Endothelial cell of umbilical vein (primary cell): ENCODE results near the gene ADAMTSL5. TPM values are rescaled to one million over a fixed set of nuclear protein-coding genes. Genes with fewer than 3 reads are reported as not detected.

Source experiments
- BruUV-seq: library from RNA; stranded (reverse); fragments of 400-500 nt; replicated peaks from 2 replicates; lab custom pipeline; 2021; lab: Mats Ljungman, UMichigan
- CTCF ChIA-PET: fragments of 300-600, 350-600 bp; sonication (Branson Sonifier 250); formaldehyde crosslinking; loops from one replicate; lab custom pipeline; 2021; ENCODE audit warnings: antibody characterized with exemption, inconsistent platforms; lab: Charles Lee
- POLR2A ChIA-PET: fragments of 300-600, 350-600 bp; sonication (Branson Sonifier 250); formaldehyde crosslinking; loops from one replicate; lab custom pipeline; 2021; ENCODE audit warnings: antibody characterized with exemption, inconsistent platforms; lab: Charles Lee
- DNase-seq: peaks from one replicate; pipeline ENCODE4 v3.0.0-alpha.2; 2011; ENCODE audit warnings: low read depth, low spot score
- FAIRE-seq: peaks from 2 replicates; lab custom pipeline; 2011; peaks lifted over from hg19 to GRCh38; lab: Jason Lieb, UNC
- H2AFZ ChIP-seq: 2 replicates; pipeline ENCODE4 v1.6.0; 2012; ENCODE audit warnings: low read depth, low read length, control low read depth, inconsistent platforms
- H3K27ac ChIP-seq: 2 replicates; pipeline ENCODE4 v1.5.1; 2011; ENCODE audit warnings: low read depth, mild to moderate bottlenecking, control low read depth, low read length, moderate library complexity; ENCODE audit not compliant: insufficient read depth
- H3K27me3 ChIP-seq, 2 experiments: 2 replicates each; pipeline versions ENCODE4 v1.6.0 to v1.6.1; 2011; ENCODE audit warnings: low read length in 2 of 2, mixed read lengths in 1 of 2; ENCODE audit not compliant: control insufficient read depth in 2 of 2, insufficient read depth in 2 of 2
- H3K36me3 ChIP-seq, 2 experiments: 2 replicates in 1 of 2; 3 replicates in 1 of 2; pipeline ENCODE4 v1.5.1; 2011; ENCODE audit warnings: low read length in 2 of 2, mild to moderate bottlenecking in 1 of 2, moderate library complexity in 1 of 2; ENCODE audit not compliant: control insufficient read depth in 2 of 2, insufficient read depth in 2 of 2; ENCODE audit errors: extremely low read depth in 1 of 2
- H3K4me1 ChIP-seq: 3 replicates; pipeline ENCODE4 v1.5.1; 2011; ENCODE audit warnings: mild to moderate bottlenecking, low read length; ENCODE audit not compliant: control insufficient read depth, insufficient read depth; ENCODE audit errors: extremely low read depth
- H3K4me2 ChIP-seq: 2 replicates; pipeline ENCODE4 v1.6.1; 2011; ENCODE audit warnings: low read length, control low read depth, mixed read lengths; ENCODE audit not compliant: insufficient read depth
- H3K4me3 ChIP-seq, 3 experiments: fragments of 200-600 bp in 1 of 3; sonication (generic), shearing (Covaris generic) in 1 of 3; replicated peaks in 1 of 3; 2 replicates each; pipeline ENCODE4 v1.5.1; 2011 to 2016; ENCODE audit warnings: control low read depth in 3 of 3, low read length in 3 of 3, mild to moderate bottlenecking in 2 of 3, inconsistent platforms in 1 of 3, low read depth in 1 of 3, moderate library complexity in 1 of 3; ENCODE audit not compliant: insufficient read depth in 1 of 3
- H3K79me2 ChIP-seq: 2 replicates; pipeline ENCODE4 v1.6.0; 2012; ENCODE audit warnings: low read length, inconsistent platforms; ENCODE audit not compliant: control insufficient read depth, insufficient read depth
- H3K9ac ChIP-seq: replicated peaks from 2 replicates; pipeline ENCODE3; 2011; ENCODE audit warnings: low read length, control low read depth; ENCODE audit not compliant: insufficient read depth; ENCODE audit errors: extremely low read depth
- H3K9me1 ChIP-seq: replicated peaks from 3 replicates; pipeline ENCODE4 v1.6.0; 2011; ENCODE audit warnings: mild to moderate bottlenecking, low read length; ENCODE audit not compliant: control insufficient read depth, insufficient read depth; ENCODE audit errors: extremely low read depth
- H3K9me3 ChIP-seq: replicated peaks from 2 replicates; pipeline ENCODE4 v1.5.1; 2012; ENCODE audit warnings: low read length, inconsistent platforms; ENCODE audit not compliant: control insufficient read depth, insufficient read depth
- H4K20me1 ChIP-seq: replicated peaks from 2 replicates; pipeline ENCODE3; 2011; ENCODE audit warnings: mild to moderate bottlenecking, low read length; ENCODE audit not compliant: control insufficient read depth, insufficient read depth; ENCODE audit errors: extremely low read depth
- EZH2 ChIP-seq: IDR thresholded peaks from 2 replicates; pipeline ENCODE4 v1.6.1; 2012; ENCODE audit warnings: borderline replicate concordance, low read depth, mild to moderate bottlenecking, moderate library complexity, low read length, inconsistent platforms; ENCODE audit not compliant: severe bottlenecking
- FOS ChIP-seq: IDR thresholded peaks from 2 replicates; pipeline ENCODE4 v1.6.1; 2011; ENCODE audit warnings: mild to moderate bottlenecking, low read length, moderate library complexity, borderline replicate concordance; ENCODE audit not compliant: insufficient read depth
- GATA2 ChIP-seq: IDR thresholded peaks from 2 replicates; pipeline ENCODE4 v1.7.0; 2011; ENCODE audit warnings: low read depth, mild to moderate bottlenecking, moderate library complexity, mixed read lengths, low read length; ENCODE audit not compliant: insufficient read length, insufficient read depth
- JUN ChIP-seq: IDR thresholded peaks from 2 replicates; pipeline ENCODE4 v1.6.1; 2011; ENCODE audit warnings: borderline replicate concordance, low read depth; ENCODE audit not compliant: insufficient read length, insufficient read depth
- MAX ChIP-seq: IDR thresholded peaks from 2 replicates; pipeline ENCODE4 v1.6.1; 2011; ENCODE audit not compliant: insufficient read depth, insufficient read length
- MYC ChIP-seq: IDR thresholded peaks from one replicate; pipeline ENCODE4 v1.6.1; 2011; ENCODE audit warnings: mild to moderate bottlenecking, low read depth, low read length
- POLR2A ChIP-seq: IDR thresholded peaks from 2 replicates; pipeline ENCODE4 v1.6.1; 2012; ENCODE audit warnings: low read depth, mild to moderate bottlenecking, control low read depth, low read length
- POLR2AphosphoS5 ChIP-seq: IDR thresholded peaks from 2 replicates; pipeline ENCODE4 v1.6.1; 2012; ENCODE audit warnings: low read depth, mild to moderate bottlenecking, control low read depth, low read length, moderate library complexity; ENCODE audit not compliant: insufficient read depth
- dilution Hi-C: fragments of 300-500 bp; cut with MboI; formaldehyde crosslinking; loops from one replicate; pipeline ENCODE4 v1.15.0; 2019; ENCODE audit warnings: low sequenced_read_pairs; ENCODE audit not compliant: extremely low pct_ligation_motif_present
- intact Hi-C: fragments of 100-400 bp; cut with micrococcal nuclease; formaldehyde crosslinking; loops from one replicate; pipeline ENCODE4 v1.10.0; 2022
- polyA plus RNA-seq, 4 experiments: library from polyadenylated mRNA; depleted of rRNA in 3 of 4; stranded (reverse) in 3 of 4; unstranded in 1 of 4; fragments of >200 nt; gene quantifications; 2 replicates each; pipeline versions ENCODE4 v1.2.1 to v1.2.3, GENCODE V29; 2011 to 2012; ENCODE audit warnings: missing spikeins in 1 of 4
- total RNA-seq: library from RNA; stranded (reverse); gene quantifications from 2 replicates; pipeline ENCODE4 v1.2.3, GENCODE V29; 2021
- TF ChIP-seq, protein P1 (sequence below), 2 donors: IDR thresholded peaks; 1 replicate in 1 of 2; 2 replicates in 1 of 2; pipeline ENCODE4 v1.5.1; 2011; ENCODE audit warnings: low read length in 2 of 2, mild to moderate bottlenecking in 2 of 2, moderate library complexity in 2 of 2, control low read depth in 1 of 2, inconsistent platforms in 1 of 2, low read depth in 1 of 2; ENCODE audit not compliant: insufficient read depth in 1 of 2; ENCODE audit errors: extremely low read depth in 1 of 2

The ADAMTSL5 gene
- total and polyA plus RNA-seq, 2 donors (not counting 3 experiments of a cell fraction or from before 2014, with no cell fraction given), result 0.07 TPM; not detected in 1

GRCh38 chr19:1561236-1561842 lies 48.5 kb upstream of the ADAMTSL5 start:
- no peak for TF ChIP-seq POLR2A
- TF ChIP-seq JUN, result no peak
- TF ChIP-seq GATA2, result no peak
- TF ChIP-seq MYC, result no peak
- TF ChIP-seq EZH2, result no peak
- no peak for TF ChIP-seq POLR2AphosphoS5
- TF ChIP-seq, protein P1, sequence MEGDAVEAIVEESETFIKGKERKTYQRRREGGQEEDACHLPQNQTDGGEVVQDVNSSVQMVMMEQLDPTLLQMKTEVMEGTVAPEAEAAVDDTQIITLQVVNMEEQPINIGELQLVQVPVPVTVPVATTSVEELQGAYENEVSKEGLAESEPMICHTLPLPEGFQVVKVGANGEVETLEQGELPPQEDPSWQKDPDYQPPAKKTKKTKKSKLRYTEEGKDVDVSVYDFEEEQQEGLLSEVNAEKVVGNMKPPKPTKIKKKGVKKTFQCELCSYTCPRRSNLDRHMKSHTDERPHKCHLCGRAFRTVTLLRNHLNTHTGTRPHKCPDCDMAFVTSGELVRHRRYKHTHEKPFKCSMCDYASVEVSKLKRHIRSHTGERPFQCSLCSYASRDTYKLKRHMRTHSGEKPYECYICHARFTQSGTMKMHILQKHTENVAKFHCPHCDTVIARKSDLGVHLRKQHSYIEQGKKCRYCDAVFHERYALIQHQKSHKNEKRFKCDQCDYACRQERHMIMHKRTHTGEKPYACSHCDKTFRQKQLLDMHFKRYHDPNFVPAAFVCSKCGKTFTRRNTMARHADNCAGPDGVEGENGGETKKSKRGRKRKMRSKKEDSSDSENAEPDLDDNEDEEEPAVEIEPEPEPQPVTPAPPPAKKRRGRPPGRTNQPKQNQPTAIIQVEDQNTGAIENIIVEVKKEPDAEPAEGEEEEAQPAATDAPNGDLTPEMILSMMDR (IDR thresholded peaks at IDR 0.05; ENCODE audit: extremely low read depth in 1 of 2, insufficient read depth in 1 of 2, low read depth in 1 of 2, low read length in 2 of 2), result no peak
- TF ChIP-seq FOS, result no peak
- no peak for TF ChIP-seq MAX
- BruUV-seq, result no TSS peak
- no peak overlapping the region for H3K27ac ChIP-seq
- intact Hi-C loops (no loop called here), dilution Hi-C loops (no loop called here)
- H3K36me3 ChIP-seq, result peaks cover 9 to 14% of the 10 kb centered on the region in 2 experiments
- no peak for DNase-seq
- FAIRE-seq, result no peak
- H3K4me2 ChIP-seq, result no peak overlapping the region
- peaks cover 5% of the 10 kb centered on the region for H4K20me1 ChIP-seq
- peaks cover 8% of the 10 kb centered on the region for H3K4me1 ChIP-seq
- no peak overlapping the region for H2AFZ ChIP-seq
- no peaks in the 10 kb centered on the region for H3K27me3 ChIP-seq
- no peak overlapping the region for H3K4me3 ChIP-seq
- POLR2A ChIA-PET, result no interaction called here
- H3K9me3 ChIP-seq, result no peaks in the 10 kb centered on the region
- CTCF ChIA-PET, result interaction anchor here (1.7 kb wide), 1 partner anchor 15 kb away, joined by 10 read pairs; no protein-coding TSS in a partner anchor
- peaks cover 82% of the 10 kb centered on the region for H3K79me2 ChIP-seq
- no peaks in the 10 kb centered on the region for H3K9me1 ChIP-seq
- no peak overlapping the region for H3K9ac ChIP-seq
